K562 (cell line): ENCODE data around the gene TRIM27. TPM values are rescaled to one million over a fixed set of nuclear protein-coding genes. Genes with fewer than 3 reads are reported as not detected.
A peak's percentile ranks its signal among the peaks of the same experiment; 100 is the strongest.

Experiments
- ARID3B ChIP-seq: fragments of 250-450 bp; sonication (Bioruptor Pico); IDR thresholded peaks from 2 replicates; pipeline ENCODE4 v1.4.0; 2020; ENCODE audit warnings: borderline replicate concordance
- BRD9 ChIP-seq: fragments of 450-650 bp; IDR thresholded peaks from 2 replicates; pipeline ENCODE4 v1.6.1; 2018; ENCODE audit warnings: low read depth; ENCODE audit not compliant: partially characterized antibody
- E2F3 ChIP-seq: fragments of 250-450 bp; sonication (Bioruptor Pico); IDR thresholded peaks from 2 replicates; pipeline ENCODE4 v1.4.0; 2020; ENCODE audit warnings: mild to moderate bottlenecking
- KAT8 ChIP-seq: fragments of 450-650 bp; IDR thresholded peaks from 2 replicates; pipeline ENCODE4 v1.6.1; 2016; ENCODE audit warnings: low read depth, mild to moderate bottlenecking
- LARP7 ChIP-seq: fragments of 450-650 bp; IDR thresholded peaks from 2 replicates; pipeline ENCODE4 v1.6.1; 2016
- NFXL1 ChIP-seq: fragments of 450-650 bp; formaldehyde crosslinking; IDR thresholded peaks from 2 replicates; pipeline ENCODE4 v1.4.0; 2021; ENCODE audit warnings: mild to moderate bottlenecking
- PTTG1 ChIP-seq: fragments of 450-650 bp; IDR thresholded peaks from 2 replicates; pipeline ENCODE4 v1.6.1; 2016; ENCODE audit warnings: low read depth, mild to moderate bottlenecking, missing genetic modification characterization, missing compliant biosample characterization
- SIX5 ChIP-seq, 2 experiments: IDR thresholded peaks; 2 replicates each; pipeline ENCODE4 v1.6.1; 2011; ENCODE audit warnings: low read length in 2 of 2, borderline replicate concordance in 1 of 2, low read depth in 1 of 2, mild to moderate bottlenecking in 1 of 2, moderate library complexity in 1 of 2; ENCODE audit not compliant: insufficient read depth in 1 of 2
- ZFX ChIP-seq: sonication (generic); formaldehyde crosslinking; IDR thresholded peaks from 2 replicates; pipeline ENCODE4 v1.8.0; 2022; ENCODE audit warnings: mild to moderate bottlenecking, missing genetic modification reagents, moderate library complexity
- ZNF324 ChIP-seq: fragments of 250-450 bp; sonication (Bioruptor Pico); IDR thresholded peaks from 2 replicates; pipeline ENCODE4 v1.4.0; 2020; ENCODE audit warnings: mild to moderate bottlenecking
- ZNF584 ChIP-seq: fragments of 200-800 bp; sonication (Bioruptor generic); IDR thresholded peaks from 2 replicates; pipeline ENCODE4 v1.6.1; 2016; ENCODE audit warnings: low read depth, mild to moderate bottlenecking, missing genetic modification characterization, missing compliant biosample characterization
- ZNF644 ChIP-seq: fragments of 200-800 bp; sonication (Bioruptor generic); IDR thresholded peaks from 2 replicates; pipeline ENCODE4 v1.6.1; 2016; ENCODE audit warnings: low read depth, missing genetic modification characterization, missing compliant biosample characterization
- polyA plus RNA-seq, 8 experiments: library from polyadenylated mRNA; depleted of rRNA in 4 of 8; stranded (reverse) in 5 of 8; unstranded in 3 of 8; fragments of >200 nt; fragmentation: Nextera tagmentation in 2 of 8; fragmentation: Illumina TruSeq in 1 of 8; extraction: Ambion mirVana in 2 of 8; extraction: Trizol in 1 of 8; gene quantifications; 2 replicates each; pipeline versions ENCODE4 v1.2.1 to v1.2.3, GENCODE V29; 2011 to 2014; ENCODE audit warnings: inconsistent platforms in 1 of 8, missing spikeins in 1 of 8
- total RNA-seq, 7 experiments: library from RNA; depleted of rRNA in 6 of 7; stranded (reverse); fragments of >200 nt in 6 of 7; fragmentation: Illumina TruSeq in 2 of 7; extraction: Trizol in 2 of 7; gene quantifications; 2 replicates each; pipeline versions ENCODE4 v1.2.1 to v1.2.3, GENCODE V29; 2011 to 2021; ENCODE audit warnings: low replicate concordance in 1 of 7
- TF ChIP-seq, protein P1 (sequence below), 2 experiments: fragments of 150-350 bp in 1 of 2; IDR thresholded peaks; 2 replicates each; pipeline ENCODE4 v1.6.1; 2012 to 2016; ENCODE audit warnings: low read depth in 2 of 2, low read length in 2 of 2, mild to moderate bottlenecking in 1 of 2, moderate library complexity in 1 of 2
- TF ChIP-seq, protein P2 (sequence below): fragments of 450-650 bp; formaldehyde crosslinking; IDR thresholded peaks from 2 replicates; pipeline ENCODE4 v1.4.0; 2020; ENCODE audit warnings: mild to moderate bottlenecking, moderate library complexity
- TF ChIP-seq, protein P3 (sequence below): sonication (generic); formaldehyde crosslinking; IDR thresholded peaks from 2 replicates; pipeline ENCODE4 v1.9.0; 2022; ENCODE audit warnings: mild to moderate bottlenecking, missing genetic modification reagents
- TF ChIP-seq, protein P4 (sequence below): fragments of 250-450 bp; sonication (Bioruptor Pico); IDR thresholded peaks from 2 replicates; pipeline ENCODE4 v1.8.0; 2022; ENCODE audit warnings: moderate library complexity, mild to moderate bottlenecking, inconsistent platforms
- TF ChIP-seq, protein P5 (sequence below): fragments of 250-450 bp; sonication (Bioruptor Pico); IDR thresholded peaks from 2 replicates; pipeline ENCODE4 v1.4.0; 2020

The TRIM27 gene
- total and polyA plus RNA-seq, 9 of the 15 experiments (the other 6 are each of a cell fraction or from before 2014, with no cell fraction given), result 37.7 to 235 (median 122) TPM

GRCh38 chr6:28896505-28897368 lies 27.0 kb downstream of the TRIM27 start (continued):
- TF ChIP-seq, protein P1, sequence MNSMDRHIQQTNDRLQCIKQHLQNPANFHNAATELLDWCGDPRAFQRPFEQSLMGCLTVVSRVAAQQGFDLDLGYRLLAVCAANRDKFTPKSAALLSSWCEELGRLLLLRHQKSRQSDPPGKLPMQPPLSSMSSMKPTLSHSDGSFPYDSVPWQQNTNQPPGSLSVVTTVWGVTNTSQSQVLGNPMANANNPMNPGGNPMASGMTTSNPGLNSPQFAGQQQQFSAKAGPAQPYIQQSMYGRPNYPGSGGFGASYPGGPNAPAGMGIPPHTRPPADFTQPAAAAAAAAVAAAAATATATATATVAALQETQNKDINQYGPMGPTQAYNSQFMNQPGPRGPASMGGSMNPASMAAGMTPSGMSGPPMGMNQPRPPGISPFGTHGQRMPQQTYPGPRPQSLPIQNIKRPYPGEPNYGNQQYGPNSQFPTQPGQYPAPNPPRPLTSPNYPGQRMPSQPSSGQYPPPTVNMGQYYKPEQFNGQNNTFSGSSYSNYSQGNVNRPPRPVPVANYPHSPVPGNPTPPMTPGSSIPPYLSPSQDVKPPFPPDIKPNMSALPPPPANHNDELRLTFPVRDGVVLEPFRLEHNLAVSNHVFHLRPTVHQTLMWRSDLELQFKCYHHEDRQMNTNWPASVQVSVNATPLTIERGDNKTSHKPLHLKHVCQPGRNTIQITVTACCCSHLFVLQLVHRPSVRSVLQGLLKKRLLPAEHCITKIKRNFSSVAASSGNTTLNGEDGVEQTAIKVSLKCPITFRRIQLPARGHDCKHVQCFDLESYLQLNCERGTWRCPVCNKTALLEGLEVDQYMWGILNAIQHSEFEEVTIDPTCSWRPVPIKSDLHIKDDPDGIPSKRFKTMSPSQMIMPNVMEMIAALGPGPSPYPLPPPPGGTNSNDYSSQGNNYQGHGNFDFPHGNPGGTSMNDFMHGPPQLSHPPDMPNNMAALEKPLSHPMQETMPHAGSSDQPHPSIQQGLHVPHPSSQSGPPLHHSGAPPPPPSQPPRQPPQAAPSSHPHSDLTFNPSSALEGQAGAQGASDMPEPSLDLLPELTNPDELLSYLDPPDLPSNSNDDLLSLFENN (IDR thresholded peaks at IDR 0.05; ENCODE audit: low read depth in 2 of 2, low read length in 2 of 2), result 0 out of 4 replicates have a peak, but pooled peaks of 1 of the 2 experiments have one; percentile 23
- 0 out of 2 replicates have a peak, but pooled peaks have one; percentile 62 for TF ChIP-seq E2F3 (CRISPR knock-in tag)
- TF ChIP-seq, protein P2, sequence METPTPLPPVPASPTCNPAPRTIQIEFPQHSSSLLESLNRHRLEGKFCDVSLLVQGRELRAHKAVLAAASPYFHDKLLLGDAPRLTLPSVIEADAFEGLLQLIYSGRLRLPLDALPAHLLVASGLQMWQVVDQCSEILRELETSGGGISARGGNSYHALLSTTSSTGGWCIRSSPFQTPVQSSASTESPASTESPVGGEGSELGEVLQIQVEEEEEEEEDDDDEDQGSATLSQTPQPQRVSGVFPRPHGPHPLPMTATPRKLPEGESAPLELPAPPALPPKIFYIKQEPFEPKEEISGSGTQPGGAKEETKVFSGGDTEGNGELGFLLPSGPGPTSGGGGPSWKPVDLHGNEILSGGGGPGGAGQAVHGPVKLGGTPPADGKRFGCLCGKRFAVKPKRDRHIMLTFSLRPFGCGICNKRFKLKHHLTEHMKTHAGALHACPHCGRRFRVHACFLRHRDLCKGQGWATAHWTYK (CRISPR knock-in tag), result peak; percentile 85
- TF ChIP-seq, protein P3, sequence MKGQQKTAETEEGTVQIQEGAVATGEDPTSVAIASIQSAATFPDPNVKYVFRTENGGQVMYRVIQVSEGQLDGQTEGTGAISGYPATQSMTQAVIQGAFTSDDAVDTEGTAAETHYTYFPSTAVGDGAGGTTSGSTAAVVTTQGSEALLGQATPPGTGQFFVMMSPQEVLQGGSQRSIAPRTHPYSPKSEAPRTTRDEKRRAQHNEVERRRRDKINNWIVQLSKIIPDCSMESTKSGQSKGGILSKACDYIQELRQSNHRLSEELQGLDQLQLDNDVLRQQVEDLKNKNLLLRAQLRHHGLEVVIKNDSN (CRISPR knock-in tag), result no peak
- no peak for TF ChIP-seq PTTG1
- TF ChIP-seq, protein P4, sequence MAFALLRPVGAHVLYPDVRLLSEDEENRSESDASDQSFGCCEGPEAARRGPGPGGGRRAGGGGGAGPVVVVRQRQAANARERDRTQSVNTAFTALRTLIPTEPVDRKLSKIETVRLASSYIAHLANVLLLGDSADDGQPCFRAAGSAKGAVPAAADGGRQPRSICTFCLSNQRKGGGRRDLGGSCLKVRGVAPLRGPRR, result peak; percentile 81; the same call in 1 of the 2 replicates
- peak; percentile 80 for TF ChIP-seq BRD9
- 0 out of 2 replicates have a peak, but pooled peaks have one; percentile 48 for TF ChIP-seq LARP7
- no peak for TF ChIP-seq KAT8
- TF ChIP-seq ZNF324, result no peak
- TF ChIP-seq ARID3B (CRISPR knock-in tag), result peak; percentile 76; the same call in 1 of the 2 replicates
- TF ChIP-seq ZNF644 (tag), result no peak
- no peak for TF ChIP-seq SIX5 (IDR thresholded peaks at IDR 0.05; ENCODE audit: borderline replicate concordance in 1 of 2, insufficient read depth in 1 of 2, low read depth in 1 of 2, low read length in 2 of 2)
- TF ChIP-seq NFXL1, result peak; percentile 86
- TF ChIP-seq, protein P5, sequence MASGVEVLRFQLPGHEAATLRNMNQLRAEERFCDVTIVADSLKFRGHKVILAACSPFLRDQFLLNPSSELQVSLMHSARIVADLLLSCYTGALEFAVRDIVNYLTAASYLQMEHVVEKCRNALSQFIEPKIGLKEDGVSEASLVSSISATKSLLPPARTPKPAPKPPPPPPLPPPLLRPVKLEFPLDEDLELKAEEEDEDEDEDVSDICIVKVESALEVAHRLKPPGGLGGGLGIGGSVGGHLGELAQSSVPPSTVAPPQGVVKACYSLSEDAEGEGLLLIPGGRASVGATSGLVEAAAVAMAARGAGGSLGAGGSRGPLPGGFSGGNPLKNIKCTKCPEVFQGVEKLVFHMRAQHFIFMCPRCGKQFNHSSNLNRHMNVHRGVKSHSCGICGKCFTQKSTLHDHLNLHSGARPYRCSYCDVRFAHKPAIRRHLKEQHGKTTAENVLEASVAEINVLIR, result peak; percentile 49; the same call in 1 of the 2 replicates
- TF ChIP-seq ZFX (CRISPR knock-in tag), result peak; percentile 97
- TF ChIP-seq ZNF584 (CRISPR knock-in tag), result 0 out of 2 replicates have a peak, but pooled peaks have one; percentile 10
